ENCODE data around the gene GPR84.

GPR84 gene

GRCh38 chr12:54404061-54405004 is 40.0 kb upstream of the GPR84 start:
- Histone ChIP-seq H3K36me3 (ENCODE audit: control insufficient read depth, insufficient read depth, low read length) (peaks cover 100% of the 10 kb centered on the region), H3K4me1 (ENCODE audit: control insufficient read depth, insufficient read depth, low read length, poor library complexity, severe bottlenecking) (no peaks in the 10 kb centered on the region), H3K27ac (ENCODE audit: low read depth, low read length, severe bottlenecking) (peak overlapping the region; percentile 6), H3K4me3 (ENCODE audit: extremely low read depth, insufficient read depth, low read length, poor library complexity, severe bottlenecking) (no peak overlapping the region), H3K9me3 (ENCODE audit: control insufficient read depth, low read length) (no peaks in the 10 kb centered on the region)
- 74 to 82% methylated on average over 6 to 9 of the region's 11 CpGs for WGBS, 2 experiments (ENCODE audit: insufficient coverage in 2 of 2)

- Histone ChIP-seq H3K4me1 (ENCODE audit: control insufficient read depth, insufficient read depth, low read length, poor library complexity, severe bottlenecking) (no peaks in the 10 kb centered on the region), H3K9me3 (ENCODE audit: control insufficient read depth, low read length) (no peaks in the 10 kb centered on the region), H3K36me3 (ENCODE audit: control insufficient read depth, insufficient read depth, low read length) (peaks cover 100% of the 10 kb centered on the region), H3K4me3 (ENCODE audit: extremely low read depth, insufficient read depth, low read length, poor library complexity, severe bottlenecking) (no peak overlapping the region), H3K27ac (ENCODE audit: low read depth, low read length, severe bottlenecking) (no peak overlapping the region)
- no CpG with 5 or more reads among the region's 2 CpGs for WGBS, 2 experiments (ENCODE audit: insufficient coverage in 2 of 2)
Observed at GRCh38 chr12:54401119-54401518, 36.8 kb upstream of the GPR84 start.

DNA sequence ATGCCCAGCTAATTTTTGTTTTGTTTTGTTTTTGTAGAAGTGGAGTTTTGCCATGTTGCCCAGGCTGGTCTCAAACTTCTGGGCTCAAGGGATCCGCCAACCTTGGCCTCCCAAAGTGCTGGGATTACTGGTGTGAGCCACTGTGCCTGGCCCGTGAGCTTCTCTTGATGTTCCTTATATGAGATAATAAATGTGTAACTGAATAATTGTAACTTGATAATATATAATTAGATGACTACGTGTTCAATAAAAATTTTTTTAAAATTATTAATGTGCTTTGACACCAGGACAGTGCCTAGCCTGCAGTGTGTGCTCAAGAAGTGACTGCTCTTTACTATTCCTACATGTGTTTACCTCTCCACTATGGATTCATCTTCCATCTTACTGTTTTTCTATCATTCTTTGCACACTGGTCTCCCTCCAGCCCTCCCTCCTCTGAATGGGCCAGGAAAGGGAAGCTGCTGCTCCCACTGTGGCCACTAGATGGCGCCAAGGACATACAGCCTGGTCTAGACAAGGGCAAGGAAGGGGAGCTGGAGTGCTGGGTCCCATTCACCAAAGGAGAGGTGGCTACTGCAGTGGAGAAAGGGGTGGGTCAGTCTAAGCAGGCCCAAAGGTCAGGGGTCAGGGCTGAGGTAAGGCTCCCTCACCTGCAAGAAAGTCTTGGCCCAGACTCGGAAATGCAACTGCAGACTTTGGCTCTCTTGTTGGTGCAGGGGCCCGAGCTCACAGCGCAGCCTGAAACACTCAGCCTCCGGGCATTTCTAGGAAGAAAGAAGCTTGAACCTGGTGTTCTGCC is 34.9 kb upstream of the GPR84 start:
- H3K27ac ChIP-seq (ENCODE audit: low read depth, low read length, severe bottlenecking) = peak overlapping the region; percentile 53
- H3K36me3 ChIP-seq (ENCODE audit: control insufficient read depth, insufficient read depth, low read length) = peaks cover 99% of the 10 kb centered on the region
- no peak overlapping the region for H3K4me3 ChIP-seq (ENCODE audit: extremely low read depth, insufficient read depth, low read length, poor library complexity, severe bottlenecking)
- H3K4me1 ChIP-seq (ENCODE audit: control insufficient read depth, insufficient read depth, low read length, poor library complexity, severe bottlenecking) = no peaks in the 10 kb centered on the region
- H3K9me3 ChIP-seq (ENCODE audit: control insufficient read depth, low read length) = no peaks in the 10 kb centered on the region
- WGBS, 2 experiments (ENCODE audit: insufficient coverage in 2 of 2) = 75% methylated on average over 5 to 6 of the region's 8 CpGs

- Histone ChIP-seq H3K4me3 (ENCODE audit: extremely low read depth, insufficient read depth, low read length, poor library complexity, severe bottlenecking) (no peak overlapping the region), H3K4me1 (ENCODE audit: control insufficient read depth, insufficient read depth, low read length, poor library complexity, severe bottlenecking) (no peaks in the 10 kb centered on the region), H3K36me3 (ENCODE audit: control insufficient read depth, insufficient read depth, low read length) (peaks cover 98% of the 10 kb centered on the region), H3K27ac (ENCODE audit: low read depth, low read length, severe bottlenecking) (no peak overlapping the region), H3K9me3 (ENCODE audit: control insufficient read depth, low read length) (no peaks in the 10 kb centered on the region)
- 100% methylated on average over 1 to 2 of the region's 2 CpGs for WGBS, 2 experiments (ENCODE audit: insufficient coverage in 2 of 2)
Observed at GRCh38 chr12:54398218-54398617, 33.9 kb upstream of the GPR84 start.

GRCh38 chr12:54397157-54397556 is 32.9 kb upstream of the GPR84 start:
- H3K4me1 ChIP-seq (ENCODE audit: control insufficient read depth, insufficient read depth, low read length, poor library complexity, severe bottlenecking) = no peaks in the 10 kb centered on the region
- no peaks in the 10 kb centered on the region for H3K9me3 ChIP-seq (ENCODE audit: control insufficient read depth, low read length)
- no peak overlapping the region for H3K27ac ChIP-seq (ENCODE audit: low read depth, low read length, severe bottlenecking)
- no peak overlapping the region for H3K4me3 ChIP-seq (ENCODE audit: extremely low read depth, insufficient read depth, low read length, poor library complexity, severe bottlenecking)
- 100% methylated on average over 1 of the region's 1 CpG for WGBS, 2 experiments (ENCODE audit: insufficient coverage in 2 of 2)
- peaks cover 96% of the 10 kb centered on the region for H3K36me3 ChIP-seq (ENCODE audit: control insufficient read depth, insufficient read depth, low read length)

DNA sequence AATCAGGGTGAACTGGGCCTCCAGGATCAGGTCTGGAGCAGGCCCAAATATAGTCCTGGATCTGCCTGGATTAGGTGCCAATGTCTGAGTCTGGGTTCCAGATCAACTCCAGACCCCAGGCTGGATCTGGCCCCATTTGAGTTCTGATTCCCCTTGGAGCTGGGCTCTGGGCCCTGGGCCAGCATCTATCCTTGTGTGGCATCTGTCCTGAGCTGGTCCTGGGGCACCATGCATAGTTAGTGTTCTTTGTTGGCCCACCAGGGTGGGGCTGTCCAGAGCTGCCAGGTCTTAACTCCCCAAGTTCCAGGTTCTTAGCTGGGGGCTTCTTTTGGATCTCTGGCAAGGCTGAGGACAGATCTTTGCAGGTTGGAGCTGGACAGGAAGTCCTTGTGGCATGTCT is 31.3 kb upstream of the GPR84 start:
- H3K27ac ChIP-seq (ENCODE audit: low read depth, low read length, severe bottlenecking) = peak overlapping the region; percentile 16
- peaks cover 2% of the 10 kb centered on the region for H3K4me1 ChIP-seq (ENCODE audit: control insufficient read depth, insufficient read depth, low read length, poor library complexity, severe bottlenecking)
- no peak overlapping the region for H3K4me3 ChIP-seq (ENCODE audit: extremely low read depth, insufficient read depth, low read length, poor library complexity, severe bottlenecking)
- H3K9me3 ChIP-seq (ENCODE audit: control insufficient read depth, low read length) = no peaks in the 10 kb centered on the region
- H3K36me3 ChIP-seq (ENCODE audit: control insufficient read depth, insufficient read depth, low read length) = peaks cover 79% of the 10 kb centered on the region

DNA sequence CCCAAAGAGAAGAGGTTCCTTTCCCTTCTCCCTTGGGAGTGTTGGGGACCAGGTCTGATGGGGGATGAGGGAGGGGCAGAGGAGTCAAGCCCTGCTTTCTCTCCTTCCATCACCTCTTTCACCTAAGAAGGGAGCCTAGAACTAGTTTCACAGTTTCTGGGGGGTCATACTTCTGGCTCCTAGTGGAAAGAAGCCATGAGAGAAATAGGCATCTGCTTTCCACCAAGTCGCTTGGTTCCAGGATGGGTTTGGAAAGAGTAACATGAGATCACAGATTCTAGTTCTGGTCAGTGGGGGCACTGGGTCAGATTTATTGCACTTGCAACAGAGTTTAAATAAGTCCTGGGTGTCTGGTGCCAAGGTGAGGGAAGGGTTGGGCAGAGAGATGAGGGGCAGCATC is 30.7 kb upstream of the GPR84 start:
- 86 to 100% methylated on average over 1 of the region's 1 CpG for WGBS, 2 experiments (ENCODE audit: insufficient coverage in 2 of 2)
- Histone ChIP-seq H3K9me3 (ENCODE audit: control insufficient read depth, low read length) (no peaks in the 10 kb centered on the region), H3K36me3 (ENCODE audit: control insufficient read depth, insufficient read depth, low read length) (peaks cover 74% of the 10 kb centered on the region), H3K4me3 (ENCODE audit: extremely low read depth, insufficient read depth, low read length, poor library complexity, severe bottlenecking) (no peak overlapping the region), H3K27ac (ENCODE audit: low read depth, low read length, severe bottlenecking) (no peak overlapping the region), H3K4me1 (ENCODE audit: control insufficient read depth, insufficient read depth, low read length, poor library complexity, severe bottlenecking) (peaks cover 8% of the 10 kb centered on the region)

DNA sequence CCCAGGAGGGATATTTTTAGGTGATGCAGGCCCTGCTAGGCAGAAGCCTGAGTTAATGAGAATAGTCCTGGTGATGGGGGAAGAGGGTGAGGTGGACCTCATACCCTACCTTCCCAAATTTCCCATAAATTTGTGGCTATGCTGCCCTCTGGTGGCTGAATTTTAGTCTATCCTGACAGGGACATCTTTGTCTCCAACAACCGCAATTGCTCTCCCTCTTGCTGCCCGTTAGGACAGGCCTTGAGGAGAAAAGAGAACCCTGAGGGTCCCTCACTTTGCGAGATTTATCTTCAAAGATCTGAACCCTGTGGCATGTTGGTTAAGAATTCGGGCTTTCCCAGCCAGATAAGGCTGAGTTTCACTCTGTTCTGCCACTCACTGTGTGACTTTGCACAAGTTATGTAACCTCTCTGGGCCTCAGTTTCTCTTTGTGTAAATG is 30.0 kb upstream of the GPR84 start:
- peaks cover 14% of the 10 kb centered on the region for H3K4me1 ChIP-seq (ENCODE audit: control insufficient read depth, insufficient read depth, low read length, poor library complexity, severe bottlenecking)
- no peak overlapping the region for H3K4me3 ChIP-seq (ENCODE audit: extremely low read depth, insufficient read depth, low read length, poor library complexity, severe bottlenecking)
- WGBS, 2 experiments (ENCODE audit: insufficient coverage in 2 of 2) = 22 to 51% methylated on average over 1 to 3 of the region's 4 CpGs
- no peak overlapping the region for H3K27ac ChIP-seq (ENCODE audit: low read depth, low read length, severe bottlenecking)
- peaks cover 67% of the 10 kb centered on the region for H3K36me3 ChIP-seq (ENCODE audit: control insufficient read depth, insufficient read depth, low read length)
- H3K9me3 ChIP-seq (ENCODE audit: control insufficient read depth, low read length) = no peaks in the 10 kb centered on the region

GRCh38 chr12:54393743-54394142 is 29.5 kb upstream of the GPR84 start:
- peaks cover 19% of the 10 kb centered on the region for H3K4me1 ChIP-seq (ENCODE audit: control insufficient read depth, insufficient read depth, low read length, poor library complexity, severe bottlenecking)
- peak overlapping the region; percentile 32 for H3K27ac ChIP-seq (ENCODE audit: low read depth, low read length, severe bottlenecking)
- no peaks in the 10 kb centered on the region for H3K9me3 ChIP-seq (ENCODE audit: control insufficient read depth, low read length)
- no peak overlapping the region for H3K4me3 ChIP-seq (ENCODE audit: extremely low read depth, insufficient read depth, low read length, poor library complexity, severe bottlenecking)
- peaks cover 61% of the 10 kb centered on the region for H3K36me3 ChIP-seq (ENCODE audit: control insufficient read depth, insufficient read depth, low read length)
- 86 to 96% methylated on average over 2 of the region's 3 CpGs for WGBS, 2 experiments (ENCODE audit: insufficient coverage in 2 of 2)

- Histone ChIP-seq H3K9me3 (ENCODE audit: control insufficient read depth, low read length) (no peaks in the 10 kb centered on the region), H3K4me1 (ENCODE audit: control insufficient read depth, insufficient read depth, low read length, poor library complexity, severe bottlenecking) (peaks cover 24% of the 10 kb centered on the region), H3K36me3 (ENCODE audit: control insufficient read depth, insufficient read depth, low read length) (peaks cover 56% of the 10 kb centered on the region), H3K4me3 (ENCODE audit: extremely low read depth, insufficient read depth, low read length, poor library complexity, severe bottlenecking) (no peak overlapping the region), H3K27ac (ENCODE audit: low read depth, low read length, severe bottlenecking) (no peak overlapping the region)
- 75 to 86% methylated on average over 3 to 6 of the region's 6 CpGs for WGBS, 2 experiments (ENCODE audit: insufficient coverage in 2 of 2)
Observed at GRCh38 chr12:54393207-54393609, 28.9 kb upstream of the GPR84 start.

All from mesodermal cell (in vitro differentiated cells).